Islet precursor cell (in vitro differentiated cells): ENCODE measurements around the gene SMIM17.
"Not testable (repeated sequence)": the region's sequence is repeated elsewhere in the genome, so short reads cannot be mapped to it uniquely, and the experiment has no call there.

ENCODE experiments used
- DNase-seq: peaks from one replicate; pipeline ENCODE4 v3.0.0-alpha.2; 2018

SMIM17 gene

GRCh38 chr19:56661248-56661647 lies 18.3 kb downstream of the SMIM17 start:
- no peak for DNase-seq

GRCh38 chr19:56663931-56664500 lies 21.1 kb downstream of the SMIM17 start:
- DNase-seq: no peak

- no peak for DNase-seq
These were observed 21.6 kb downstream of the SMIM17 start for GRCh38 chr19:56664511-56664910.

- no peak for DNase-seq
These were observed 24.4 kb downstream of the SMIM17 start for GRCh38 chr19:56667311-56667870.

- DNase-seq: no peak
These were observed 25.7 kb downstream of the SMIM17 start for GRCh38 chr19:56668676-56669075.

- DNase-seq: no peak
These were observed 27.5 kb downstream of the SMIM17 start for GRCh38 chr19:56670401-56670960.

- no peak for DNase-seq
These were observed 28.1 kb downstream of the SMIM17 start for GRCh38 chr19:56670961-56671612.

GRCh38 chr19:56671613-56671994 lies 28.6 kb downstream of the SMIM17 start, which contains the start of gene ZNF835:
Gene ZNF835, minus strand, starts transcription at chr19:56671757. Its CDS starts 6,559 bp downstream, at chr19:56665198.
- no peak for DNase-seq

- DNase-seq: not testable (repeated sequence)
These were observed 29.7 kb downstream of the SMIM17 start for GRCh38 chr19:56672610-56673009.

GRCh38 chr19:56678205-56678604 lies 35.2 kb downstream of the SMIM17 start:
- DNase-seq: no peak

GRCh38 chr19:56681702-56682101 lies 38.7 kb downstream of the SMIM17 start:
- no peak for DNase-seq

GRCh38 chr19:56683116-56683515 lies 40.2 kb downstream of the SMIM17 start:
- DNase-seq: no peak

- DNase-seq: no peak
These were observed 44.1 kb downstream of the SMIM17 start for GRCh38 chr19:56687031-56687430.

- DNase-seq: no peak
These were observed 46.2 kb downstream of the SMIM17 start for GRCh38 chr19:56689198-56689597.

GRCh38 chr19:56690670-56691069 lies 47.7 kb downstream of the SMIM17 start:
- no peak for DNase-seq

- DNase-seq: no peak
These were observed 49.4 kb downstream of the SMIM17 start for GRCh38 chr19:56692206-56692895.

GRCh38 chr19:56699552-56699951 lies 56.6 kb downstream of the SMIM17 start:
- DNase-seq: no peak

- DNase-seq: no peak
These were observed 58.9 kb downstream of the SMIM17 start for GRCh38 chr19:56701895-56702294.

- DNase-seq: no peak
These were observed 63.0 kb downstream of the SMIM17 start for GRCh38 chr19:56705939-56706338.
